Uterus (tissue), 4 donors: Measurements from ENCODE around the gene LRP1B. TPM values are rescaled to one million over a fixed set of nuclear protein-coding genes. Genes with fewer than 3 reads are reported as not detected.

Experiments
- DNase-seq, 2 donors: peaks; one replicate each; pipeline ENCODE4 v3.0.0-alpha.2; 2019 to 2020
- H3K27ac ChIP-seq, 2 donors: fragments of 200-600 bp; sonication (generic); 1 replicate in 1 of 2; 2 replicates in 1 of 2; pipeline ENCODE4 v1.5.1; 2016 to 2018
- H3K27me3 ChIP-seq, 2 donors: fragments of 200-600 bp; sonication (generic); one replicate each; pipeline ENCODE4 v1.5.1; 2018 to 2019; ENCODE audit warnings: control low read depth in 1 of 2
- H3K36me3 ChIP-seq, 2 donors: fragments of 200-600 bp; sonication (generic); one replicate each; pipeline ENCODE4 v1.5.1; 2019; ENCODE audit warnings: control low read depth in 1 of 2
- H3K4me1 ChIP-seq, 2 donors: fragments of 200-600 bp; sonication (generic); one replicate each; pipeline ENCODE4 v1.5.1; 2018 to 2019; ENCODE audit warnings: control low read depth in 1 of 2
- H3K4me3 ChIP-seq, 2 donors: fragments of 200-600 bp; sonication (generic); 1 replicate in 1 of 2; 2 replicates in 1 of 2; pipeline ENCODE4 v1.5.1; 2018 to 2019; ENCODE audit warnings: mild to moderate bottlenecking in 1 of 2
- H3K9me3 ChIP-seq, 2 donors: fragments of 200-600 bp; sonication (generic); one replicate each; pipeline ENCODE4 v1.5.1; 2019; ENCODE audit warnings: control low read depth in 1 of 2
- POLR2A ChIP-seq, 2 donors: fragments of 450-650 bp; IDR thresholded peaks; one replicate each; pipeline ENCODE4 v1.6.1; 2016; ENCODE audit warnings: antibody characterized with exemption in 2 of 2, mild to moderate bottlenecking in 1 of 2, moderate library complexity in 1 of 2
- intact Hi-C: fragments of 100-400 bp; cut with DNase I; formaldehyde crosslinking; loops from one replicate; pipeline ENCODE4 v1.15.1; 2023; ENCODE audit warnings: low total_unique reads
- total RNA-seq, 4 donors: library from RNA; depleted of rRNA in 3 of 4; stranded (reverse); fragments of >200 nt in 3 of 4; gene quantifications; one replicate each; pipeline versions ENCODE4 v1.1.0 to v1.2.4, GENCODE V29; 2014 to 2023
- TF ChIP-seq, protein P1 (sequence below), 4 experiments: fragments of 200-600 bp in 2 of 4; fragments of 450-650 bp in 2 of 4; sonication (generic) in 2 of 4; IDR thresholded peaks; one replicate each; pipeline ENCODE4 v1.5.1; 2016 to 2019; ENCODE audit warnings: antibody characterized with exemption in 4 of 4, mild to moderate bottlenecking in 2 of 4, moderate library complexity in 1 of 4
- donor health status: DM: yes; HTN: yes; CAD: no.

The LRP1B gene
- total RNA-seq, 4 donors from 2014 or later, result 0.29 to 7.3 (median 0.79) TPM; not detected in 1

DNA sequence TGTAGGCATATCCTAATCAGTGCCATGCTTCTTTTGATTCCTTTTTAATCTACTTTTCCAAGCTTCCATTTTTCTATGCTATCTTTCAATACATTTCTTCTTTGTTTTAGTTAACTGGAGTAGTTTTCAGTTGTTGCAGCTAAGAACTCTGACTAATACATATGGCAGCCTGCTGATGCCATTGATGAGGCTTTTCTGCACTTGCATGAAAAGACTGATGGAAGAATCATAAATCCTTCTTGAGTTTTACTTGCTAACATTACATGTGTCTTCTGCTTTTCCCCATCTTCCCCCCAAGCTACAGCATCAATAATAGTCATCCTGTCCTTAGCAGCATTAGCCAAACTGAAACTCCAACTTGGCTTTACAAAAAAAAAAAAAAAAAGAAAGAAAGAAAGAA lies 203.3 kb downstream of the LRP1B start:
- Histone ChIP-seq H3K27ac (no peak overlapping the region), H3K4me3 (no peak overlapping the region), H3K36me3 (no peaks in the 10 kb centered on the region), H3K27me3 (no peaks in the 10 kb centered on the region), H3K9me3 (no peaks in the 10 kb centered on the region), H3K4me1 (no peaks in the 10 kb centered on the region)
- intact Hi-C loops, result no loop called here
- no peak for TF ChIP-seq POLR2A (IDR thresholded peaks at IDR 0.05)
- TF ChIP-seq, protein P1, sequence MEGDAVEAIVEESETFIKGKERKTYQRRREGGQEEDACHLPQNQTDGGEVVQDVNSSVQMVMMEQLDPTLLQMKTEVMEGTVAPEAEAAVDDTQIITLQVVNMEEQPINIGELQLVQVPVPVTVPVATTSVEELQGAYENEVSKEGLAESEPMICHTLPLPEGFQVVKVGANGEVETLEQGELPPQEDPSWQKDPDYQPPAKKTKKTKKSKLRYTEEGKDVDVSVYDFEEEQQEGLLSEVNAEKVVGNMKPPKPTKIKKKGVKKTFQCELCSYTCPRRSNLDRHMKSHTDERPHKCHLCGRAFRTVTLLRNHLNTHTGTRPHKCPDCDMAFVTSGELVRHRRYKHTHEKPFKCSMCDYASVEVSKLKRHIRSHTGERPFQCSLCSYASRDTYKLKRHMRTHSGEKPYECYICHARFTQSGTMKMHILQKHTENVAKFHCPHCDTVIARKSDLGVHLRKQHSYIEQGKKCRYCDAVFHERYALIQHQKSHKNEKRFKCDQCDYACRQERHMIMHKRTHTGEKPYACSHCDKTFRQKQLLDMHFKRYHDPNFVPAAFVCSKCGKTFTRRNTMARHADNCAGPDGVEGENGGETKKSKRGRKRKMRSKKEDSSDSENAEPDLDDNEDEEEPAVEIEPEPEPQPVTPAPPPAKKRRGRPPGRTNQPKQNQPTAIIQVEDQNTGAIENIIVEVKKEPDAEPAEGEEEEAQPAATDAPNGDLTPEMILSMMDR (IDR thresholded peaks at IDR 0.05), result no peak
- DNase-seq, result no peak

DNA sequence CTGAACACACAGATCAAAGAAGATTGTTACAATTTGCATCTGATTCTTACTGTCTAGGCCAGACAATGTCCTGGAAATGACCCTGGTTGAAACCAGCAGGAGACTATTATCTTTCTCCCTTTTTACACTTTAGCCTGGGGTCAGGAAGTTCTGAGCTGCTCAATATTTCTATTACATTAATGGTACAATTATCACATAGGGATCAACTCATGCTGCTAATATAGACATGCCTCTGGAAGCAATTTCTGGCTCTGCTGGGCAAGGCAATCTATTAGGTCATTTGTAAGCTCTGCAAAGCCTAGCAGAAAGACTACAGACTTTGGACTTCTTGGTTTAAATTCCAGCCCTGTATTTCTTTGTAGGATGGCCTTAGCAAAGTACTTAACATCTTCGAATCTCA lies 205.3 kb downstream of the LRP1B start:
- Histone ChIP-seq H3K4me3 (no peak overlapping the region), H3K36me3 (no peaks in the 10 kb centered on the region), H3K27ac (no peak overlapping the region), H3K9me3 (no peaks in the 10 kb centered on the region), H3K27me3 (no peaks in the 10 kb centered on the region), H3K4me1 (no peaks in the 10 kb centered on the region)
- intact Hi-C loops, result no loop called here
- DNase-seq, result no peak
- TF ChIP-seq, protein P1 (IDR thresholded peaks at IDR 0.05), result no peak
- TF ChIP-seq POLR2A (IDR thresholded peaks at IDR 0.05), result no peak

DNA sequence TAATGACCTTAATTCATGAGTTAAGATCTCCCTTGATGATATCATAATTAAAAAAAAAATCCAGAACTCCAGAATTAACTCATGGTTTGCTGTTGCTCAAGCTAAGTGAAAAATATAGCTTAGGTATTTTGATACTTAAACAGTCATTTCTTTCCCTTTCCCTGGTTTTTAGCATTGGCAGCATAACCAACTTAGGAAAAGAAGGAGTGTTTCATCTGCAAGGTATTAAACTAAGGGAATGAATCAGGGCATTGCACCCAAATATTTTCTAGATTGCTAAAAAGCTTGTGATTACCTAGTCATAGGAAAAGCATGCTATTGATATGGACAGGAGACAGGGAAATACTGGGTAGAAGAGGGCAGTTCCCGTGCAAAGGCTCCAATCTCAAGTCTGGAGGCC lies 207.2 kb downstream of the LRP1B start:
- Histone ChIP-seq H3K27me3 (no peaks in the 10 kb centered on the region), H3K4me3 (no peak overlapping the region), H3K9me3 (no peaks in the 10 kb centered on the region), H3K36me3 (no peaks in the 10 kb centered on the region), H3K4me1 (no peaks in the 10 kb centered on the region), H3K27ac (no peak overlapping the region)
- DNase-seq, result no peak
- intact Hi-C loops, result no loop called here
- TF ChIP-seq, protein P1 (IDR thresholded peaks at IDR 0.05), result no peak
- TF ChIP-seq POLR2A (IDR thresholded peaks at IDR 0.05), result no peak

DNA sequence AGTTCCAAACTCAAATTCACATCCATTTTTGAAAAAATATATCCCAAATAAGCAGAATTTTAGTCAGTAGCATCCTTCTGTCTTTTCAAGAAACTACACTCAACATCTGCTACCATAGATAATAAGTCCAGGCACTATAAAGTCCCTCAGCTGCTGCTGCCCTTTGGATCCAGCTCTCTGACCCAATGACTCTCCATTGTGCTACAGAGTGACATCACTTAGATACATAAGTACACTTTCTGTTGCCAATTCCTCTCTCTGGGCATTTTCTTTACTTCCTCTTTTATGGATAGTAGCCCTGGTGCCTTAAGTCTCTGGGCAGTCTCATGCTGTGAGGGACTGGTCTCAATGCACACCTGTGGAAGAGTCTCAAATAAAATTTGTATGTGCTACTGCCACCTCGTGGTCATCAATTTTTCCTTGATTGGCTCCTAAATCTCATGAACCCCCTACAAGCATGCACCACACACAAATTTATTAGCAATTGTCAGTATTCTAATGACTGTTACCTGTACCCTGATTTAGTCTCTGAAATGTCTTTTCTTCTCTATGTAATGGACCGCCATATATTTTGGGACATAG lies 219.2 kb downstream of the LRP1B start:
- intact Hi-C loops, result no loop called here
- TF ChIP-seq, protein P1 (IDR thresholded peaks at IDR 0.05), result no peak
- no peak for TF ChIP-seq POLR2A (IDR thresholded peaks at IDR 0.05)
- H3K27me3 ChIP-seq, result no peaks in the 10 kb centered on the region
- H3K4me3 ChIP-seq, result no peak overlapping the region
- DNase-seq, result no peak
- no peaks in the 10 kb centered on the region for H3K36me3 ChIP-seq
- H3K4me1 ChIP-seq, result no peaks in the 10 kb centered on the region
- H3K9me3 ChIP-seq, result no peaks in the 10 kb centered on the region
- H3K27ac ChIP-seq, result no peak overlapping the region

DNA sequence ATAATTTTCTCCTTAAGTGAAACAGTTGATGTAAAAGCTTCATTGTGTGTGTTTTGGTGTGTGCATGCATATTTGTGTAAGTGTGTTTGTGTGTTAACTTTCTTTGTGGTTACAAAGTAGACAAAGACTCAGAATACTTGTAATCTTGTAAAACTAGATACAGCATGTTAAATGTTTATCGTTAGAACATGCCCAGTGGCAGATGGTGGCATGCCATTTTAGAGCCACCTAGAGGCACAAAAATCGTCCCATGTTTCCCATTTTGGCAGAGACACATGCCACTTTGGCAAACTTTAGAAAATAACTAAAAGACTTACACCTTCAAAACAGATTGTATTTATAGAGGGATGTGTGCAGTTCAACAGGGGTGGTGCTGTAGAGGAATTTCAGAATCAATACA lies 224.1 kb downstream of the LRP1B start:
- no peaks in the 10 kb centered on the region for H3K36me3 ChIP-seq
- H3K27me3 ChIP-seq, result no peaks in the 10 kb centered on the region
- no peak for DNase-seq
- TF ChIP-seq POLR2A (IDR thresholded peaks at IDR 0.05), result no peak
- TF ChIP-seq, protein P1 (IDR thresholded peaks at IDR 0.05), result no peak
- intact Hi-C loops, result no loop called here
- H3K4me1 ChIP-seq, result no peaks in the 10 kb centered on the region
- no peak overlapping the region for H3K27ac ChIP-seq
- H3K4me3 ChIP-seq, result no peak overlapping the region
- H3K9me3 ChIP-seq, result no peaks in the 10 kb centered on the region
